T-helper 9 cell (primary cell): ENCODE data around the gene CHST7.

Experiments
- DNase-seq: peaks from one replicate; pipeline ENCODE4 v3.0.0-alpha.2; 2020

CHST7 gene

DNA sequence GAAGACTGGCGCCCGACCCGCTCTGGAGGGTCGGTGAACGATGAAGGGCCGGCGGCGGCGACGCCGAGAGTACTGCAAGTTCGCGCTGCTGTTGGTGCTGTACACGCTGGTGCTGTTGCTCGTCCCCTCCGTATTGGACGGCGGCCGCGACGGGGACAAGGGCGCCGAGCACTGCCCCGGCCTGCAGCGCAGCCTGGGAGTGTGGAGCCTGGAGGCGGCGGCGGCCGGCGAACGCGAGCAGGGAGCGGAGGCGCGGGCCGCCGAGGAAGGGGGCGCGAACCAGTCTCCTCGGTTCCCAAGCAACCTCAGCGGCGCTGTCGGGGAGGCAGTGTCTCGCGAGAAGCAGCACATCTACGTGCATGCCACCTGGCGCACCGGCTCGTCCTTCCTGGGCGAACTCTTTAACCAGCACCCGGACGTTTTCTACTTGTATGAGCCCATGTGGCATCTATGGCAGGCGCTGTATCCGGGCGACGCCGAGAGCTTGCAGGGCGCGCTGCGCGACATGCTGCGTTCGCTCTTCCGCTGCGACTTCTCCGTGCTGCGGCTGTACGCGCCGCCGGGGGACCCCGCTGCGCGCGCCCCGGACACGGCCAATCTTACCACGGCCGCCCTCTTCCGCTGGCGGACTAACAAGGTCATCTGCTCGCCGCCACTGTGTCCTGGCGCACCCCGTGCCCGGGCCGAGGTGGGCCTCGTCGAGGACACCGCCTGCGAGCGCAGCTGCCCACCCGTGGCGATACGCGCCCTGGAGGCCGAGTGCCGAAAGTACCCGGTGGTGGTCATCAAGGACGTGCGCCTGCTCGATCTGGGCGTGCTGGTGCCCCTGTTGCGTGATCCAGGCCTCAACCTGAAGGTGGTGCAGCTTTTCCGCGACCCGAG lies 568 bp downstream of the CHST7 start:
- peak; percentile 61 for DNase-seq

DNA sequence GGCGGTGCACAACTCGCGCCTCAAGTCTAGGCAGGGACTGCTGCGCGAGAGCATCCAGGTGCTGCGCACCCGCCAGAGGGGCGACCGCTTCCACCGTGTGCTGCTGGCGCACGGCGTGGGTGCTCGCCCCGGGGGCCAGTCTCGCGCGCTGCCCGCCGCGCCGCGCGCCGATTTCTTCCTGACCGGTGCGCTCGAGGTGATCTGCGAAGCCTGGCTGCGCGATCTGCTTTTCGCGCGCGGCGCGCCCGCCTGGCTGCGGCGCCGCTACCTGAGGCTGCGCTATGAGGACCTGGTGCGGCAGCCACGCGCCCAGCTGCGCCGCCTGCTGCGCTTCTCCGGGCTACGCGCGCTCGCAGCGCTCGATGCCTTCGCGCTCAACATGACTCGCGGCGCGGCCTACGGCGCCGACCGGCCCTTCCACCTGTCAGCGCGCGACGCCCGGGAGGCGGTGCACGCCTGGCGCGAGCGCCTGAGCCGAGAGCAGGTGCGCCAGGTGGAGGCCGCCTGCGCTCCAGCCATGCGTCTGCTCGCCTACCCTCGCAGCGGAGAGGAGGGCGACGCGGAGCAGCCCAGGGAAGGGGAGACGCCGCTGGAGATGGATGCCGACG lies 1.3 kb downstream of the CHST7 start:
- peak; percentile 18 for DNase-seq

DNA sequence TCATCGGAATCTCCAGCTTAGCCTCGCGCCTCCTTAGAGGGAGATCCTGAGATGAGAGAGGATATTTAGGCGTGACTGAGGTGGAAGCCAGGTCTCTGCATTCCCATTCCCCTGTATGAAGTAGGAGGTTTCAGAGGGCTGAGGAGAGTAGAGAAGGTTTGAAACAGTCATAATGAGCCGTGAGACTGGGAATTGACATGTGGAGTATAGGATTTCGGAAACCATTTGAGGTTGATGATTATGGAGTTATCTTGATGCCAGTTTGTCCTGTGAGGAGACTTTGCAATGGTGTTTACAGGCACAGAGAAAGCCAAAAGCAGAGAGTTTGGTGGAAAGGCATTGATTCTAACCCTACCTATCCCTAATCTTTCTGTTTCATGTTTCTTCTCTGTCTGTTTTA lies 2.0 kb downstream of the CHST7 start:
- no peak for DNase-seq

DNA sequence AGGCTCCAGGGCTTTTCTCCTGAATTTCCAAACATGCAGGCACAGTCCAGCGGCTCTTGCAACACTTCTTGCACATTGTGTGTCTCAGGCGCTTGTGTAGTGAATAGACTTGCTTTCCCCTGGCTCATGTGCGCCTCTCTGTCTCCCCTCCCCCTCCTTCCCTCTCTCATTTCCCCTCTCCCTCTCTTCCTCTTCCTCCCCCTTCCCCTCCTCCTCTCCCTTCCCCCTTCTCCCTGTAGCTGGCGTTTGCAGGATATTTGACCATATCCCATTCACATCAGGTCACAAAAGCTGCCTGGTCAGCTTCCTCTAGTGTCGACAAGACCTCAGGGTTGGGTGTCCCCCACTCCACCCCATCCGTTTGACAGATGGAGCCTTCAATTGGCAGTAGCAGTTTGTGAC lies 2.4 kb downstream of the CHST7 start:
- no peak for DNase-seq

DNA sequence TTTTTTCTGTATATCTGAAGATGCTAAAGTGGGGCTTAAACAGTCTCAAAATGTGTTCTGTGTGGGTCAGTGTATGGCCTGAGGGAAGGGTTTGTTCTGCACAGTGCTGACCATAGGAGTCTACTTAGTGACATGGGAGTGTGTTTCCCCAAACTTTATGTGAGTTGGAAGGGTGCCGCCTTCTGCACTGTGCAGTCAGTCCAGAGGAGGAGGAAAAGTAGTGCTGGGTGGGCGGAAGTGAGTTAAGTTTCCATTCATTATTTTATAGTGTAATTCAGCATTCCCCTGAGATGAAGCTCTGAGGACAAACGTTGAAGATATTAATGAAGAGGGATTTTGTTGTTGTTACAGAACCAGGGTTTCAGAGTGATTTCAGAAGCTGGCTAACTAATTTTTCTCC lies 2.9 kb downstream of the CHST7 start:
- no peak for DNase-seq

DNA sequence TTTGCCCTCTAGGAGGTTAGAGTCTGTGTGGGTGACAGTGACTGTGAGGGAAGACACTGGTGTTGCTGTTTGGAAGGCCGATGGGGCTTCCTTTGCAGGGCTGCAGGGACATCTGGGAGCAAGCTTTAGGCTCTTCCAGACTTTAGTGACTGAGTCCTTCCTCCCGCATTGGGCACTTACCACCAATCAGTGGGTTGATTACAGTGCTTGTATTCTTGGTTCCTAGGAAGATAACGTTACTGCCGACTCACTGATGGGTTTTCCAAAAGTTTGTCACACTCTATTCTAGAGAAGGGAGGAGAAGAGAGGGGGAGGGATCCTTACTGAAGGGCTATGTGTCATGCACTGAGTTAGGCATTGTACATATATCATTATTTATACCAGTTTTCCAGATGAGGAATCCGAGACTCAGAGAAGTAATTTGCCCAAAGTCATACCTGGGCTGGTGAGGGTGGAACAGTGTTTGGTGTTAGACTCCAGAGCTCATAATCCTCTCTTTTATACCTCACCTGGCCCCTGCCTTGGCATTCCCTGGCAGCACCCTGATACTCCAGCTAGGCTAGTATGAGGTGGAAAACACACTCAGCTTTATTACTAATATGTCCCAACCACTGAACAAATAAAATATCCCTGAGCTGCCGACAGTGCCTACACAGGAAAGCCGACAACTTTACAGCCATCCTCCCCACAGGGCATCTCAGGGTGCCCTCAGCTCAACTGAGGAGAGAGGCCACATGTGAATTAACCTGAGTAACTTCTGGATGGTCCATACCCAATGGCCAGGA lies 3.8 kb downstream of the CHST7 start:
- no peak for DNase-seq

DNA sequence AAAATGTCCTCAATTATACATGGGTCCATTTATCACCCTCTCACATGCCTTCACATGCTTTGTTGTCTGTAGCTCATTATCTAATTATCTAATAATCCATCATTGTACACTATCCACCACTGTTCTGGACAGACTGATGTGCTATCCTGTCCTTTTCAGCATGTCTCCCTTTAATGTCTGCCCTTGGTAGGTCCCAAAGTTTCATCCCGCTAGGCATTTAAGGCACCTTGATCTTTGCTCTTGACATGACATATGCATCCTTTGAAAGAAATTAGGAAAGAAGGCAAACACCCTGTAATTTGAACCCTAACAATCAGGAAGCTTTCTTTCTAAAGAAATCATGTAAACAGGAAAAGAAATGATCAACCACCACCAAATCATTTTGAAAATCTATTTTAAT lies 5.7 kb downstream of the CHST7 start:
- no peak for DNase-seq

DNA sequence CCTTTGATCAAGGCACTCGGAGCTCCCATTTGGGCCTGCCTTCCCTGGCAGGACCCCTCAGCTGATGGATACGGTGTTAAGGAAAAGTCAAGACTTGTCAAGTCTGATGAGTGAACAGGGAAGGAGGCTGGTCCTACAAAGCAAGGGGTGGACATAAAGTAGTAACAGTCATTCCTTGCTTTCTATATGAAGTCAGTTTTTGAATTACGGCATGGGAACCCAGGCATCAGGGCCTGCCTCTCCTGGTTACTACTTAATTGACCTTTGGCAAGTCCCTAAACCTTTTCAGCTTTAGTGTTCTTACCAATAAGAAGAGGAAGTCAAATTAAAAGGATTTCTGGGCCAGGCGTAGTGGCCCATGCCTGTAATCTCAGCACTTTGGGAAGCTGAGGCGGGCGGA lies 7.0 kb downstream of the CHST7 start:
- no peak for DNase-seq

DNA sequence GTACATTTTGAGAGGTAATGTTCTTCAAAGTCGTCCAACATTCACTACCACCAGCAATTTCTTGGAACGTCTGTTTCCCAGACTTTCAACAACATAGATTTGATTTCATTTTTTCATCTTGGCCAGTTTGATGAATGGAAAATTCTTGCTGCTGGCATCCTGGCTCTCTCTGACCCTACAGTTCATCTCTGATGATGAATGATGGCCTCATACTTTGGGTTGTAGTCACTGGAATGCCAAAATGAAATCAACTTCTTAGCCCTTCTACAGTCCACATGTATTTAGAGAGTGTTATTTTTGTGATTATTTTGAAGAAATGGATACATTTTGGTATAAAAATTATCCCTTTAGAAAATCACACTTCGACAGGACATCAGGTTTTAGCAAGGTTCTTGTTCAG lies 8.8 kb downstream of the CHST7 start:
- no peak for DNase-seq

DNA sequence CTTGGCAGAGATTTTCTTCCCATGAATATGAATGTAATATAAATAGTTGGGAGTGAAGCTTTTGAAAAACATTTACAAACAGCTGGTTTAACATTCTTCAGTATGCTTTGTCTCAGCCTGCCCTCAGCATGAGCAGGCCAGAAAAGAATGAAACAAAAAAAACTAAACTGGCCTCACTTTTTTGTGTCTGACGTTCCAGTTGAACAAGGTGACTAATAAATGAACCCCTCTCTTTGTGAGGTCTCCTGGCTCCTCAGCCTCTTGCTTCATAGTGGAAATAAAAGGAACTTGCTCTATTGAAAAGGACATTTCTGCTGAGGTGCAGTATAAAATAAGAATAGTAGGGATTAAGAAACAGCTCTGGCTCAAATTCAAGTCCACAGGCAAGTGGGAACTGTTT lies 9.4 kb downstream of the CHST7 start:
- no peak for DNase-seq

DNA sequence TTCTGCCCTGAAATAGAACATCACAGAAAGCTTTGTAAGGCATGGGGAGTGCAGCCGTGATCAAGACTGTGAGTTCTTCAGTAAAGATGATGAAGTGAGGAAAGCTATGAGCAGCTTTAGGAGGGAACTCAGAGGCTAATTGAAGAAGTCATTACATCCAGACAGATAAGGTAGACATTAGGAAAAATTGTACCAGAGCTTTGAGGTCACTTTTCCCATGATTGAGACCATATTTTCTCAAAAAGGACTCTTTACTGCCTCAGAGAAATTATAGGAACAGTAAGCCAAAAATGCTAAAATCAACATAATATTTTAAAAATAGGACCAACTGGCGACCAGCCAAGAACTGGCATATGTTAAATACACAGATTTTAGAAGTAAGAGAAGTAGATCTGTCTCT lies 11.2 kb downstream of the CHST7 start:
- no peak for DNase-seq

DNA sequence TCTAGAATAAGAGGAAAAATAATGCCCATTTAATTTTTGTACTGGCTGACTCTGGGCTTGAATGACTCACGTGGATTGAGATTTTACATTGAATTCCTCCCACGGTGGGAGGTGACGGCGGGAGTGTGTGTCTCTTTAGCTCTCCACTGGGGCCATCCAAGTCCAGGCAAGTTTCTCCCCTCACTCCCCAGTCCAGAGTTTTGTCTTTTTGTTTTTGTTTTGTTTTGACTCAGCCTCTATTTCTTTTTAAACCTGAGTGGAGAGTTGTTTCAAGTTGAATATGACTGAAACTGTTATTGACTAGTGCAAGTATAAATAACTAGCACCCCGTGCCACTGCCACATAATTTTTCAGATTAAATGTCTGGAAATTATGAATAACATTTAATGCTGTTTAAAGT lies 13.6 kb downstream of the CHST7 start:
- DNase-seq: no peak

DNA sequence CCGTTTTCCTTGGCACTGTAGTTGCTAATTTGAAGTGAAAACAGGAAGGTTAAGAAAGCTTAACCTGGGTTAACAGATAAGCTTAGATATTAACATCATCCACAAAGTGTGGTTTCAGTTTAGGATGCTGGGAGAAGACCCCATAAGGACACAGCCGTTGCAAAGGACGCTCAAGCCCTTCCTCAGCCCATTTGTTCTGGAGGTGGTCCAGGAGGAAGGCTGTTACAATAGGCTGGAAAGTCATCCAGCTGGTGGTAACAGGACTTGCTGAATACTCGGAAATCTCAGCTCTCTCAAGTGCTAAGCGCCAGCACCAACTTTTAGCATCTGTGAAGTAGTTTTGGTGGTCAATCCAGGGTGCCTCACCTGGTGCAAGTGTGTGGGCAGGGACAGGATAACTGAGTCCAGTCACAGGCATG lies 14.2 kb downstream of the CHST7 start:
- DNase-seq: no peak

DNA sequence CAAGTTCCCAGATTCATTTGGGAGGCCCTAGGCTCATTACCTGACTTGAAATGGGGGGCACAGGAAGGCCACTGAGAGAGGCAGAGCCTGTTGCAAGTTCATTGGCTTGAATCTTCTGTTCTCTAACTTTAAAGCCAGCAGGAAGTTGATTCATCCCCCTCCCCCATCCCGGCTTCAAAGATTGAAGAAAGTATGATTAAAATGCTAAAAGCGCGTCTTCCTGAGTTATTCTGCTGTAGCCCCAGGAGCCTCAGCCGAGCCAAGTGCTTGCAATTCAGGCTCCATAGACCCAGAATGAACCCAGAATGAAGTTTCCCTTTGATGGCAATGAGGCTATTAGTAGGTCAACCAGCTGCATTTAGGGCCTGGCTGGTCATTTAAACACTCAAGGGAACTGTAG lies 14.7 kb downstream of the CHST7 start:
- DNase-seq: peak; percentile 16

DNA sequence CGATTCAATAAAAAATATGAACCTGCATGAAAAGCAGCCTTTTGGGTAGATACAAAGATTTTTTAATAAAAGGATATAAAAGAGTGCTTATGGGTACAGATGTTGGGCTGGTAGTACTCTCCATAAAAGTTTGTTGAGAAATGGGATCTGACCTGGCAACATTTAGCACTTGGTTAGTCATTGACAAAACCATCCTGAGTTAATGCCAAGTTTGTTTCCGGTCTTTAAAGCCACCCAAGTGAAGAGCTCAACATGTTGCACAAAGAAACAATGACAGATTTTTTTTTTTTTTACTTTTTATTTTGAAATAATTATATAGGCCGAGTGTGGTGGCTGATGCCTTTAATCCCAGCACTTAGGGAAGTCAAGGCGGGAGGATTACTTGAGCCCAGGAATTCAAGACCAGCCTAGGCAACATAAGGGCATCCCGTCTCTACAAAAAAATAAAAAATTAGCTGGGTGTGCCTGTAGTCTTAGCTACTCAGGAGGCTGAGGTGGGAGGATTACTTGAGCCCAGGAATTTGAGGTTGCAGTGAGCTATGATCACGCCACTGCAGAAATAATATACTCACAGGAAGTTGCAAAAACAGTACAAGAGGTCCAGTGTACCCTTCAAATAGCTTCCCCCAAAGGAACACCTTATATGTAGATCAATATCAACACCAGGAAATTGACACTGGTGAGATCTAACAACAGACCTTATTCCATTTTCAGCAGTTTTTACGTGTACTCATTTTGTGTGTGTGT lies 16.6 kb downstream of the CHST7 start:
- no peak for DNase-seq

DNA sequence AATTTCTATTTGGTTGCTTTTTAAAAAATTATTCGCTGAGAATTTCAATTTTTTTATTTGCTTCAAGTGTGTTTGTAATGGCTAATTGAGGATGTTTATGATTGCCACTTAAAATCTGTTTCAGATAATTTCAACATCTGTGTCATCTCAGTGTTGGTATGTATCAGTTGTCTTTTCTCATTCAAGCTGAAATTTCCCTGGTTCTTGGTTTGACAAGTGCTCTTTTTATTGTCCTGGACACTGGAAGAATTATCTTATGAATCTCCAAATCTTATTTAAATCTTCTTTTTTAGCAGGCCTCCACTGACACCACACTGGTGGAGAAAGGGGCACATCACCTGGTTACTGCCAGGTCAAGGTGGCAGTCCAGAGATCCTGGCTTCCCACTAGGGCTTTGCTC lies 21.5 kb downstream of the CHST7 start:
- no peak for DNase-seq

DNA sequence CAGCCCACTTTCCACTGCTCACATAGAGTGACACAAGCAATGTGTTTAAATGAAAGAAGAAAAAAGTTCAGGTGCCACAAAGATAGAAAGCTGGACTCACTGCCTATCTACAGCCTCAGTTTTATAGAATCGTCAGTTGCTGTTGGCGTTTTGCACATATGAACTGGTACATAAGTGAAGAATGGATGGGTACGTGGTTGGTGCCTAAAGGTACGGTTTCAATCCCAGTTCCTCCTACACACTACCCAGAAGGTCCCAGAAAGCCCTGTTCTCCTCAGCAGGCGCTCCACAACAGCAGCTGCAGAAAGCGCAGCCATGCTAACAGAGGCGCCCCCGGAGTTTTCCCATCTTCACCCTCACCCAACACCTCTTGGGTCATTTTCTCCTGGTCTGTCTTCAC lies 23.6 kb downstream of the CHST7 start:
- DNase-seq: no peak

DNA sequence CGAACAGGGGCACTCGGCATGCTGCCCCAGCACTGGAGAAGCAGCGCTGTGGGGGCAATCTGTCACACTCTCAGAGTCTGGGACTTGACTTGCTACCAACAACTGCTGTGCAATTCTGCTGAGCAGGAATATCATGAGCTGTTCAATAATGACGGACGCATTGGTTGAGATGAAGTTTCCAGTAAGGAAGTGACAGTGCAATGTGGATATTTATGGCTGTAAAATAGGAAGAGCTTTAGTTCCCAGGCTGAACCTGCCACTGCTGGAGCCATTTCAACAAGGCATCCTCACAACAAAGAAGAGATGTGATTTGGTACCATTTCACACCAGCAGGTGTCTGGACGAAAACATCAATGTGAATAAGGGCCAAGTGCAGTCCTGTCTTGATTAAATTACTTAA lies 24.2 kb downstream of the CHST7 start:
- no peak for DNase-seq

DNA sequence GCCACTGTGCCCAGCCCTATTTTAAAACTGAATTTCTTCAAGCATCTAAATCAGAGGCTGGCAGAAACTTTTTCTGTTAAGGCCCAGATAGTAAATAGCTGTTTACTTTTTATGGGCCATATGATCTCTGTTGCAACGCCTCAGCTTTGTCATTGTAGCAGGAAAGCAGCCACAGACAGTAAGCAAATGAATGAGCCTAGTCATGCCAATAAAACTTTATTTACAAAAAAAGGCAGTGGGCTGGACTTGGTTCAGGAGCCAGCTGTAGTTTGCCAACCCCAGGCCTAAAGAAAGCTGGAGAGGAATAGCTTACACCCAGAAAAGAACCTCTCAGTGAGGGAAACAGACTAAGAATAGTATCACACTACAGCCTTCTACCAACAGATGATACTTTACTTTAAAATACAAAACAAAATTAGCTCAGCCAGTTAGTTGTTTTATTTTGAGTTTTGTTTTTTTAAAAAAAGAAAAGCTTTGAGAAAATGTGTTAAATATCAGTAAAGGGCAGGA lies 25.5 kb downstream of the CHST7 start:
- no peak for DNase-seq

DNA sequence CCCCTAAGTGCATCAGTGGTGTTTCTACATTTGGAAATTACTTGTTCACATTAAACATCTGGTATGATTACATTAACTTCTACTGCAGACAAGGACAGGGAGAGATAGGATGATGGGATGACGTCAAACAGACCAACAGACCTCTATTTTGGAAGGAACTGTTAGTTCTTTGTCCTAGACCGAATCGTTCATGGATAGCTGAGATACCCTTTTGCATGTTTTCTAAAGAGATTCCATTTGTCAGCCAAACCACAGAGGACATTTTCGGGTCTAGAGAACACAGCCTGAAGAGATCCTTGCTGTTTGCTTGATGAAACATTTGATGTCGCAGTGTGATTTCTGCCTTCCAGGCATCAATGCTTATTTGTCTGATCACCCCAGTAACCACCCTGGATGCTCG lies 27.7 kb downstream of the CHST7 start:
- no peak for DNase-seq

DNA sequence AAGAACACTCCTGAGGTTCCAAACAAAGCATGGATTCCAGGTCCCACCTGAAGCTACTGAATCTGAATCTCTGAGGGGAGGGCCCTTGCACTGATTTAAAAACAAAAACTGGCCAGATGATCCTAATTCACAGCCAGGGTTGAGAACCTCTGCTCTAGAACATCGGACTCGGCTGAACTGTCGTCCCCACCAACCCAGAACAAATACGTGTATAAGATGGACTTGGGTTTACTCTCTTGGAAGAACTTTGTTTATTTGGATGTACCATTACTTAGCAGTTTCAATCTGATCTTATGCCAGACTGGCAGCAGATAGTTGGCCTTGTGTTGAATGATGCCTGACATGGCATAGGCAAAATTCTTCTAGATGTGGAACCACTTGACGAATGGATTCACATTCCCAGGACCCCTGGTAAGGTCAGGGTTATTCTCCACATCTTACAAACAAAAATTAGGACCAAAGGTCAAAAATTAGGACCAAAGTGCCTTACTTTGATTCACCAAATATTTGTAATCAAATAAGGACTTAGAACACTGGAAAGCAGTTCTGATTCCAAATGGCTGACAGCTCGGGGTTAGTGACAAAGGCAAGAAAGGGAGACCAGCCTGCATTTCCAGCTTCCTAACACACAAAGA lies 29.0 kb downstream of the CHST7 start:
- DNase-seq: no peak

DNA sequence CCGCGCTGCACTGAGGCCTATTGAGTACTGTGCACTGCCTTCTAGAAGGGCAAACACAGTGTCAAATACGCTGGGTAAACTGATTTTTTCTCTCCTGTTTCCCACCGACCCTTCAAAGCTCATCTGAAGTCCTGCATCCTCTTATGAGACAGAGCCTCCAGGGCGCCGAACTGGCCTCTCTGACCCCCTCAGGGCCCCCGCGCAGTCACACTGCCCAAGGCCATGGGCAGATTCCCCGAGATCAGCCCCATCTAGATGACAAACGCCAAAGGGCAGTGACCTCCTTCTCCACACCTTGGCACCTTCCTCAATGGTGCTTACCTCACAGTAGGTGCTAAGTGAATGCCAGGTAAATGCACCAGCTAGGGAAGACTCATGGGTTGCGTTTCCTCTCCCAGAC lies 34.4 kb downstream of the CHST7 start:
- DNase-seq: no peak
